PC-9 (cell line): ENCODE data around the gene KRT6B. TPM values are rescaled to one million over a fixed set of nuclear protein-coding genes. Genes with fewer than 3 reads are reported as not detected.
A peak's percentile ranks its signal among the peaks of the same experiment; 100 is the strongest.

Experiments
- BruUV-seq: library from RNA; stranded (reverse); fragments of 400-500 nt; replicated peaks from 2 replicates; lab custom pipeline; 2021; lab: Mats Ljungman, UMichigan
- CTCF ChIA-PET: fragments of 300-600 bp; sonication (Branson Sonifier 250); formaldehyde crosslinking; loops from one replicate; lab custom pipeline; 2022; ENCODE audit warnings: antibody characterized with exemption; lab: Charles Lee
- POLR2A ChIA-PET: fragments of 300-600 bp; sonication (Branson Sonifier 250); formaldehyde crosslinking; loops from one replicate; lab custom pipeline; 2022; ENCODE audit warnings: antibody characterized with exemption; ENCODE audit not compliant: unreplicated experiment; lab: Charles Lee
- DNase-seq, 2 experiments: peaks; one replicate each; pipeline versions ENCODE4 v3.0.0 to v3.0.0-alpha.2; 2015 to 2022; ENCODE audit warnings: mixed read lengths in 1 of 2
- H2AFZ ChIP-seq: fragments of 200-600 bp; sonication (generic); 2 replicates; pipeline ENCODE4 v1.8.1; 2017; ENCODE audit warnings: antibody characterized with exemption
- H3F3A ChIP-seq: fragments of 200-600 bp; sonication (generic); 2 replicates; pipeline ENCODE4 v1.8.1; 2017; ENCODE audit warnings: antibody characterized with exemption, mild to moderate bottlenecking, low read depth; ENCODE audit not compliant: insufficient read depth
- H3K27ac ChIP-seq: fragments of 200-600 bp; sonication (generic); 2 replicates; pipeline ENCODE4 v1.6.1; 2016; ENCODE audit warnings: mixed run types
- H3K27me3 ChIP-seq: fragments of 200-600 bp; sonication (generic); 2 replicates; pipeline ENCODE4 v1.6.1; 2016; ENCODE audit warnings: low read depth, mixed run types; ENCODE audit not compliant: insufficient read depth
- H3K36me3 ChIP-seq: fragments of 200-600 bp; sonication (generic); 2 replicates; pipeline ENCODE4 v1.6.1; 2016; ENCODE audit warnings: low read depth, mixed run types
- H3K4me1 ChIP-seq: fragments of 200-600 bp; sonication (generic); replicated peaks from 2 replicates; pipeline ENCODE4 v1.6.1; 2016; ENCODE audit warnings: mixed run types; ENCODE audit not compliant: insufficient read depth
- H3K4me2 ChIP-seq: fragments of 200-600 bp; sonication (generic); 2 replicates; pipeline ENCODE4 v1.6.1; 2017; ENCODE audit warnings: mixed run types
- H3K4me3 ChIP-seq: fragments of 200-600 bp; sonication (generic); 2 replicates; pipeline ENCODE4 v1.6.1; 2016; ENCODE audit warnings: mixed run types
- H3K79me2 ChIP-seq: fragments of 200-600 bp; sonication (generic); 2 replicates; pipeline ENCODE4 v1.6.1; 2017; ENCODE audit warnings: low read depth, mixed run types
- H3K9me2 ChIP-seq: fragments of 200-600 bp; sonication (generic); 2 replicates; pipeline ENCODE4 v1.8.1; 2017; ENCODE audit warnings: mild to moderate bottlenecking; ENCODE audit not compliant: insufficient read depth
- H3K9me3 ChIP-seq: fragments of 200-600 bp; sonication (generic); 2 replicates; pipeline ENCODE4 v1.8.1; 2016; ENCODE audit warnings: low read depth; ENCODE audit not compliant: insufficient read depth
- H4K20me1 ChIP-seq: fragments of 200-600 bp; sonication (generic); 2 replicates; pipeline ENCODE4 v1.8.1; 2017; ENCODE audit not compliant: insufficient read depth
- CTCF ChIP-seq: fragments of 200-600 bp; sonication (generic); conservative IDR thresholded peaks from 2 replicates; pipeline ENCODE4 v1.6.1; 2017; ENCODE audit warnings: mixed run types, antibody characterized with exemption, mild to moderate bottlenecking, moderate library complexity
- EZH2 ChIP-seq: fragments of 200-600 bp; sonication (generic); IDR thresholded peaks from 2 replicates; pipeline ENCODE4 v1.8.0; 2017; ENCODE audit warnings: antibody characterized with exemption, low read depth
- intact Hi-C: fragments of 100-400 bp; cut with micrococcal nuclease; formaldehyde crosslinking; loops from one replicate; pipeline ENCODE4 v1.10.0; 2022; ENCODE audit not compliant: unreplicated experiment
- total RNA-seq: library from RNA; stranded (reverse); gene quantifications from 2 replicates; pipeline ENCODE4 v1.2.3, GENCODE V29; 2021

KRT6B gene
- total RNA-seq, 1 experiment from 2014 or later = 0.98 TPM

DNA sequence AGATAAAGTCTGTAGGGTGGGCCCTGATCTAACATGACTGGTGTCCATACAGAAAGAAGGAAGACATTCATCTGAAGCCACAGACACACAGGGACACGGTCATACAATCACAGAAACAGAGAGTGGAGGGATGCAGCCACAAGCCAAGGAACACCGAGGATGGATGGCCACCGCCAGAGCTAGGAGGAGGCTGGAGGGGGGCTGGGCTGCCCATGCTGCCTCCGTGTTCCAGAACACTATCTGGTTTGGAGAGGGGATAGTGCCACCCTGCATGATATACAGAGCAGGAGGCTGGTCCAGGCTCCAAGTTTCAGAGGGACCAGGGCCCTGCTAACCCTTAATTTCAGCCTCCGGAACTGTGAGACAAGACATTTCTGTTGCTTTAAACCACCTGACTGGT, 26.5 kb downstream of the KRT6B start:
- H3F3A ChIP-seq = no peaks in the 10 kb centered on the region
- no peak overlapping the region for H3K4me2 ChIP-seq
- H3K36me3 ChIP-seq = no peaks in the 10 kb centered on the region
- no peaks in the 10 kb centered on the region for H3K9me3 ChIP-seq
- H3K79me2 ChIP-seq = no peaks in the 10 kb centered on the region
- DNase-seq = no peak
- H2AFZ ChIP-seq = no peak overlapping the region
- H3K27ac ChIP-seq = no peak overlapping the region
- H3K9me2 ChIP-seq = no peaks in the 10 kb centered on the region
- intact Hi-C loops = no loop called here
- CTCF ChIA-PET = interaction anchor here (0.7 kb wide), 1 partner anchor 10 kb away, joined by 3 read pairs; no protein-coding TSS in a partner anchor
- BruUV-seq = no TSS peak
- H3K4me1 ChIP-seq = no peaks in the 10 kb centered on the region
- H4K20me1 ChIP-seq = no peaks in the 10 kb centered on the region
- no peak overlapping the region for H3K4me3 ChIP-seq
- TF ChIP-seq CTCF (no peak), EZH2 (no peak)
- H3K27me3 ChIP-seq = no peaks in the 10 kb centered on the region
- POLR2A ChIA-PET = no interaction called here

GRCh38 chr12:52423661-52424500, 28.1 kb downstream of the KRT6B start:
- H3K9me3 ChIP-seq = no peaks in the 10 kb centered on the region
- no peaks in the 10 kb centered on the region for H3F3A ChIP-seq
- H4K20me1 ChIP-seq = no peaks in the 10 kb centered on the region
- no TSS peak for BruUV-seq
- peak in 1 of 2 experiments; percentile 55 for DNase-seq
- H3K79me2 ChIP-seq = no peaks in the 10 kb centered on the region
- H3K36me3 ChIP-seq = no peaks in the 10 kb centered on the region
- intact Hi-C loops = no loop called here
- ChIA-PET POLR2A (interaction anchor here (0.6 kb wide), 1 partner anchor 1051 kb away, joined by 6 read pairs; no protein-coding TSS in a partner anchor), CTCF (interaction anchor here (0.6 kb wide), 1 partner anchor 17 kb away, joined by 4 read pairs; the partner anchor contains the start of gene KRT82)
- no peak overlapping the region for H3K27ac ChIP-seq
- no peak overlapping the region for H2AFZ ChIP-seq
- no peaks in the 10 kb centered on the region for H3K27me3 ChIP-seq
- no peak overlapping the region for H3K4me3 ChIP-seq
- no peaks in the 10 kb centered on the region for H3K9me2 ChIP-seq
- no peak overlapping the region for H3K4me2 ChIP-seq
- TF ChIP-seq CTCF (no peak), EZH2 (no peak)
- no peaks in the 10 kb centered on the region for H3K4me1 ChIP-seq

- Histone ChIP-seq H3K36me3 (no peaks in the 10 kb centered on the region), H3K4me3 (no peak overlapping the region), H3K79me2 (no peaks in the 10 kb centered on the region), H3F3A (no peaks in the 10 kb centered on the region), H3K9me2 (no peaks in the 10 kb centered on the region), H2AFZ (no peak overlapping the region), H3K9me3 (no peaks in the 10 kb centered on the region), H3K27me3 (no peaks in the 10 kb centered on the region), H3K4me1 (no peaks in the 10 kb centered on the region), H3K4me2 (no peak overlapping the region), H4K20me1 (no peaks in the 10 kb centered on the region), H3K27ac (no peak overlapping the region)
- no peak for TF ChIP-seq CTCF
- no peak for TF ChIP-seq EZH2
- BruUV-seq = no TSS peak
- intact Hi-C loops = no loop called here
- no peak for DNase-seq
- CTCF ChIA-PET = interaction anchor here (0.6 kb wide), 1 partner anchor 17 kb away, joined by 4 read pairs; the partner anchor contains the start of gene KRT82
- POLR2A ChIA-PET = no interaction called here
Observed at GRCh38 chr12:52423035-52423434, 28.9 kb downstream of the KRT6B start.
